Inflammatory macrophage treated with lipopolysaccharide for 1 hour (primary cell): ENCODE results near the gene TTPAL.

Experiments
- DNase-seq, 2 donors: peaks; one replicate each; pipeline ENCODE4 v3.0.0-alpha.2; 2020 to 2022

The TTPAL gene

GRCh38 chr20:44500221-44500620, 24.5 kb downstream of the TTPAL start:
- DNase-seq = no peak

GRCh38 chr20:44501448-44501847, 25.8 kb downstream of the TTPAL start:
- no peak for DNase-seq

- no peak for DNase-seq
Measured at GRCh38 chr20:44502968-44503367, 27.3 kb downstream of the TTPAL start.

- peak; percentile 23 to 29 for DNase-seq
Measured at GRCh38 chr20:44504402-44505307, 29.0 kb downstream of the TTPAL start.

GRCh38 chr20:44509762-44510161, 34.1 kb downstream of the TTPAL start:
- no peak for DNase-seq

- no peak for DNase-seq
Measured at GRCh38 chr20:44513871-44514270, 38.2 kb downstream of the TTPAL start.

GRCh38 chr20:44516491-44516890, 40.8 kb downstream of the TTPAL start:
- no peak for DNase-seq

- DNase-seq = peak in 1 of 2 donors; percentile 47
Measured at GRCh38 chr20:44517454-44517853, 41.8 kb downstream of the TTPAL start.

- DNase-seq = no peak
Measured at GRCh38 chr20:44518248-44518647, 42.6 kb downstream of the TTPAL start.

- no peak for DNase-seq
Measured at GRCh38 chr20:44520881-44521280, 45.2 kb downstream of the TTPAL start.

GRCh38 chr20:44521484-44522481, 46.1 kb downstream of the TTPAL start, which contains the start of gene SERINC3:
TSS of gene SERINC3 (minus strand) at chr20:44522070. CDS start at chr20:44521951, 119 bp downstream.
- peak; percentile 95 to 97 for DNase-seq

- DNase-seq = no peak
Measured at GRCh38 chr20:44522841-44523240, 47.2 kb downstream of the TTPAL start.

- DNase-seq = no peak
Measured at GRCh38 chr20:44523746-44524145, 48.1 kb downstream of the TTPAL start.

GRCh38 chr20:44526129-44526528, 50.5 kb downstream of the TTPAL start:
- DNase-seq = no peak

GRCh38 chr20:44527716-44528199, 52.1 kb downstream of the TTPAL start:
- no peak for DNase-seq

GRCh38 chr20:44528309-44528708, 52.6 kb downstream of the TTPAL start:
- no peak for DNase-seq

- DNase-seq = no peak
Measured at GRCh38 chr20:44532259-44532980, 56.7 kb downstream of the TTPAL start.

- no peak for DNase-seq
Measured at GRCh38 chr20:44532981-44533331, 57.3 kb downstream of the TTPAL start.

- no peak for DNase-seq
Measured at GRCh38 chr20:44533928-44534327, 58.3 kb downstream of the TTPAL start.

GRCh38 chr20:44536175-44536574, 60.5 kb downstream of the TTPAL start:
- peak; percentile 37 to 40 for DNase-seq

GRCh38 chr20:44537993-44538392, 62.3 kb downstream of the TTPAL start:
- DNase-seq = no peak

GRCh38 chr20:44540834-44541233, 65.2 kb downstream of the TTPAL start:
- DNase-seq = peak; percentile 54 to 75

GRCh38 chr20:44541992-44542391, 66.3 kb downstream of the TTPAL start:
- DNase-seq = no peak
